CD4-positive, alpha-beta T cell treated with Interleukin-15 for 1 hour (primary cell): ENCODE data around the gene OTOG.
"Not testable (repeated sequence)": the region's sequence is repeated elsewhere in the genome, so short reads cannot be mapped to it uniquely, and the experiment has no call there.

Source experiments
- DNase-seq: peaks from one replicate; pipeline ENCODE4 v3.0.0-alpha.2; 2020

The OTOG gene

DNA sequence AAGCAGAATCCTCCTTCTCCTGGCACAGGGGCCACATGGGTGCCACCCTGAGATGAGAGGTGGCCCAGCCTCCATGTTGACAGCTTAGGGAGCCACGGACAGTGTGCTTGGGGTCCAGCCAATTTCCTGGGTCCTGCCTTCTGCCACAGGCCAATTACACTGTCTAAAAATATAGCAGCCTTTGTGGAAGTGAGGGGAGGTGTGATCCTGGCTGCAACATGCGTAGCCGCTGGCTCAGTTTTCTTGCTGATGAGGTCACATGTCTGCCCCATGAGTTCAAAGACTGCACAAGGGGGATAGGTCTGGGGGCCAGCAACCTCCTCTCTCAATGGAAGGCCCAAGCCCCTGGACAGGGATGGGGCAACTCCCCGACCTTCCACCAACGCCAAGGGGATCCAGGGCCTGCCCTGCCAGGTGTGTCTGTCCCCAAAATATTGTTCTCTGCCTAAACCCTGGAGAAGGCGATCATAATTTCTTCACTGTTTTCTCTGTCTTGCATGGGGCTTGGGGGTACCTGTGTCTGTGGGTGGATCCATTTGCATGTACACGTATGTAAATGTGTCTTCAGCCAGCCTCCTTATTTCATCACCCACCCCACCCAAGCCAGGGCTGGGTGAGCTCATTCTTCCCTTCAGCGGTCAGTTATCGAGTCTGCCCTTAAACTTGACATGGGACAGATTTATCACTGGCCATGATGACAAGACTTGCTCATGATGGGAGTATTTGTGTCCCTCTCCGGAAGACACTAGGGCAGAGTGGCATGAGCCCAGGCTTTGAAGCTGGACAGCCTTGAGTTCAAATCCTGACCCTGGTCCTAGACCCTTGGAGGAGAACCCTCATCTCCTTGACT lies 59.4 kb downstream of the OTOG start:
- no peak for DNase-seq

DNA sequence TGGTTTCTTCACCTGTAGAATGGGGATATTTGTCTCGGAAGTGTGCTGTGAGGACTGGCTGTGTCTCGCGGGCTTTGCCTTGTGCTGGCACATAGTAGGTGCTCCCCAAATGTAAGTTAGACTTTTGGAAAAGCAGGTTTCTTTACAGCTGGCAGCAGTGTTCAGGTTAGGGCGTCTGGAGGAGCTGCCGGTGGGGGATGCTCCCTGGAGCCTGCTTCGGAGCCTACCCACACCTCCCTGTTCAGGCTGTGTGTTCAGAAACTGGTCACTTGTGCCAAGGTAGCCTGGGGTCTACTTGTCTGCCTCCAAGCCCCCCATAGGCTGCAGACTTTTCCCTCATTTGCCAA lies 60.0 kb downstream of the OTOG start:
- DNase-seq, result no peak

DNA sequence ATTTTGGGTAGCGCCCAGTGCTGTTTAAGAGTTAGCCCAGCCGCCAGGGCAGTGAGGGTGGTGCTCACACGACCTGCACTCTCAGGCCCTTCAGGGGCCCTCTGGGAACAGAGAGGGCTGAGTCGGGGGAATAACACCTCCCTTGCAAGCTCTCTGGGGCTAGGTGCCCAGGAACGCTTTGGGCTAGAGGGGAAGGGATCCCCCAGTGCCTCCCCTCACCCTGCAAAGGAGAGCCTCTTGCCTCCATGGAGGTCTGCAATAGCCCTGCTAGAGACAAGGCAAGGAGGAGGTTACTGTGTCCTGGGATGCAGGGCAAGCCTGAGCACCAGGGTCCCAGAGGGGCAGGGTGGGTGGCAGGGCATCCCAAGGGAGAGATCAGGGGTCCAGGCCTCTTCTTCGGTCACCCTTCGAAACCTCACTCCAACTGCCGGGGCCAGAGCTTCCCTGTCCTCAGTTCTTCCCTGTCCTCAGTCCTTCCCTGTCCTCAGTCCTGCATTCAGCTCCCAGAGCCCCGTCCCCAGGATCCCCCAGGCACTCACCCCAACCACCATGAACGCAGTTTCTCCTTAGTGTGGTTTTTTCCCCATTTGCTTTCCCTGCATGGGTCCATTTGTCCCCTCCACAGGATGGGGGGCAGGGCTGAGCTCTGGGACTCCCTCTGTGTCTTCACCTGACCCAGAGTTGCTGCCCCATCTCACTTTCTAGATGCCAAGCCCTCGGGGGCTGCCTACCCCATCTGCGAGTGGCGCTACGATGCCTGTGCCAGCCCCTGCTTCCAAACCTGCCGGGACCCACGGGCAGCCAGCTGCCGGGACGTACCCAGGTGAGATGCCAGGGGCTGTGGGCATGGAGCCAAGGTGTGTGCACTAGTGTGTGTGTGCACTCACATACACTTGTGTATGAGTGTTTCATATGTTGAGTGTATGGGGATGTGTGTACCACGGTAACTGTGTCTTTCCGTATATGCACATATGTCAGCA lies 60.8 kb downstream of the OTOG start:
- no peak for DNase-seq

DNA sequence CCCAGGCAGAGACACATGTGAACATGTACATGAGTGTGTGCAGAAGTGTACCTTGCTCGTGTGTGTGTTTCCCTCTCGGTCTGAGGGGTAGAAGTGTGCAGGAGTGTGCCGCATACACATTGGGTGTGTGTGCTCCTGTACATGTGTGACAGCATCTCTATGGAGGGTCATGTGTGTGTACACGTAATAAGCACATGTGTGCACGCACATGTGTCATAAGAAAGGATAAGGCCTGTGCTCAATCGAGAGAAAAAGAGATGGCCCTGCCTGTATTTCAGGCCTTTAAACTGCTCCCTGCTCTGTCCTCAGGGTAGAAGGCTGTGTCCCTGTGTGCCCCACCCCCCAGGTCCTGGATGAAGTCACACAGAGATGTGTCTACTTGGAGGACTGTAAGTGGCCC lies 61.8 kb downstream of the OTOG start:
- no peak for DNase-seq

DNA sequence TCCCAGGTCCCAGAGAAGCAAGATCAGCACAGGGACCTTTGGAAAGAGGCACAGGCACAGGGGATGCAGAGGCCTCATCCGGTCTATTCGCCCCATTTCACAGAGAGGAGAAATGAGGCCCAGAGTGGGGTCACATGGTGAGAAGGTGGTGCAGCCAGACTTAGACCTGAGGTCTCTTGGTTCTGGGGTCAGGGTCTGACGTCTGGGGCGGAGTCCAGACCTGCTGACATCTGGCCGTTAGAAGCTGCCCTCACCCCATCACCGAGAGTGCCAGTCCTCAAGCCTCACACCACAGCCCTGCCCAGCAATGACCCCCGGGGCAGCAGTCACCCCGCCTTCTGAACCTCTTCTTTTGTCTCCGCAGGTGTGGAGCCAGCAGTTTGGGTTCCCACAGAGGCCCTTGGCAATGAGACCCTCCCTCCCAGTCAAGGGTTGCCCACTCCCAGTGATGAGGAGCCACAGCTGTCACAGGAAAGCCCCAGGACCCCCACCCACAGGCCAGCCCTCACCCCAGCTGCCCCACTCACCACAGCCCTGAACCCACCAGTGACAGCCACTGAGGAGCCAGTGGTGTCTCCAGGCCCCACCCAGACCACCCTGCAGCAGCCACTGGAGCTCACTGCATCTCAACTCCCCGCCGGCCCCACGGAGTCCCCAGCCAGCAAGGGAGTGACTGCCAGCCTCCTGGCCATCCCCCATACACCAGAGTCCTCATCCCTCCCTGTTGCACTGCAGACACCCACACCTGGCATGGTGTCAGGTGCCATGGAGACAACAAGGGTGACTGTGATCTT lies 62.4 kb downstream of the OTOG start:
- no peak for DNase-seq

DNA sequence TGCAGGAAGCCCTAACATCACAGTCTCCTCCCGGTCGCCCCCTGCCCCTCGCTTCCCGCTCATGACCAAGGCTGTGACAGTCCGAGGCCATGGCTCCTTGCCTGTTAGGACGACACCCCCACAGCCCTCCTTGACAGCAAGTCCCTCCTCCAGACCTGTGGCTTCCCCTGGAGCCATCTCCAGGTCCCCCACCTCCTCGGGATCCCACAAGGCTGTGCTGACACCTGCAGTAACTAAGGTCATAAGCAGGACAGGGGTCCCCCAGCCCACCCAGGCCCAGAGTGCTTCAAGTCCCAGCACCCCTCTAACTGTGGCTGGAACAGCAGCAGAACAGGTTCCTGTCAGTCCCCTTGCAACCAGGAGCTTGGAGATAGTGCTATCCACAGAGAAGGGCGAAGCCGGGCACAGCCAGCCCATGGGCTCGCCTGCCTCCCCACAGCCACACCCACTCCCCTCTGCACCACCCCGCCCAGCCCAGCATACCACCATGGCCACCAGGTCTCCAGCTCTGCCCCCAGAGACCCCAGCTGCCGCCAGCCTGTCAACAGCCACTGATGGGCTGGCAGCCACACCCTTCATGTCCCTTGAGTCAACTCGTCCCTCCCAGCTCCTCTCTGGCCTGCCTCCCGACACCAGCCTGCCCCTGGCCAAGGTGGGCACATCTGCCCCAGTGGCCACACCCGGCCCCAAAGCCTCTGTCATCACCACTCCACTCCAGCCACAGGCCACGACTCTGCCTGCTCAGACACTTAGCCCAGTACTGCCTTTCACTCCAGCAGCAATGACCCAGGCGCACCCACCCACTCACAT lies 63.2 kb downstream of the OTOG start:
- peak; percentile 14 for DNase-seq

DNA sequence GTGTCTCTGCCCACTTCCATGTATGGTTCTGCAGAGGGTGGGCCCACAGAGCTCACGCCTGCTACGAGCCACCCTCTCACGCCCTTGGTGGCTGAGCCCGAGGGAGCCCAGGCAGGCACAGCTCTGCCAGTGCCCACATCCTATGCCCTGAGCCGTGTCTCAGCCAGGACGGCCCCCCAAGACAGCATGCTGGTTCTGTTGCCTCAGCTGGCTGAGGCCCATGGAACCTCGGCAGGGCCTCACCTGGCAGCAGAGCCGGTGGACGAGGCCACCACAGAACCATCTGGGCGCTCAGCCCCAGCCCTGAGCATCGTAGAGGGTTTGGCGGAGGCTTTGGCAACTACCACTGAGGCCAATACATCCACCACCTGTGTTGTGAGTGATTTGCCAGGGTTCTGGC lies 64.0 kb downstream of the OTOG start:
- DNase-seq, result no peak

DNA sequence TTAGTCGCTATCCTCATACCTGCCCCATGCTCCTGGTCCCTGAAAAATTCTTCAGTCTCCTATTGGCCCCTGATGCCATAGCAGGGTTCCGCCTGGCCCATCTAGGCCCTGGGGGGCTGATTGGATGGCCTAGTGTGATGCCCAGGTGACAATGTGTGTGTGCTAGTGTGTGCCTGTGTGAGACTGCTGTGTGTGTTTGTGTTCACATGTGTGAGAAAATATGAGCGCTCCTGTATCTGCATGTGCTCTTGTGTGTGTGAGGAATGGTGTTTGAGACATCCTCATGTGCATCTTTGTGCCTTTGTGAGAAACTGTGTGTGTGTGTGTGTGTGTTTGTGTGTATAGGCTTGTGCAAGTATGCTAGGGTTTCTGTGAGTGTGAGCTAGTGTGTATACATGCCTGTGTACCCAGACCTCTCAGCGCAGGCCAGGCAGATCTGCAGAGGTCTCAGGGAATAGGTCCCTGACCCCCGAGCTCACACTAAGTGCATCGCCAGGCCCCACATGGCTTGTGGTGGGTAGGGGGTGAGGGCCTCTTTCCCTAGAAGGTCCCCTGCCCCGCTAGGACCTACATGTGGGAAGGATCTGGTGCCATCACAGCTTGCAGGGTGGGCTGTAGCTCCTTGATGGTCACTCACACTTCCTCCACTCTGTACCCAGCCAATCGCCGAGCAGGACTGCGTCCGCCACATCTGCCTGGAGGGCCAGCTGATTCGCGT lies 64.6 kb downstream of the OTOG start:
- no peak for DNase-seq

DNA sequence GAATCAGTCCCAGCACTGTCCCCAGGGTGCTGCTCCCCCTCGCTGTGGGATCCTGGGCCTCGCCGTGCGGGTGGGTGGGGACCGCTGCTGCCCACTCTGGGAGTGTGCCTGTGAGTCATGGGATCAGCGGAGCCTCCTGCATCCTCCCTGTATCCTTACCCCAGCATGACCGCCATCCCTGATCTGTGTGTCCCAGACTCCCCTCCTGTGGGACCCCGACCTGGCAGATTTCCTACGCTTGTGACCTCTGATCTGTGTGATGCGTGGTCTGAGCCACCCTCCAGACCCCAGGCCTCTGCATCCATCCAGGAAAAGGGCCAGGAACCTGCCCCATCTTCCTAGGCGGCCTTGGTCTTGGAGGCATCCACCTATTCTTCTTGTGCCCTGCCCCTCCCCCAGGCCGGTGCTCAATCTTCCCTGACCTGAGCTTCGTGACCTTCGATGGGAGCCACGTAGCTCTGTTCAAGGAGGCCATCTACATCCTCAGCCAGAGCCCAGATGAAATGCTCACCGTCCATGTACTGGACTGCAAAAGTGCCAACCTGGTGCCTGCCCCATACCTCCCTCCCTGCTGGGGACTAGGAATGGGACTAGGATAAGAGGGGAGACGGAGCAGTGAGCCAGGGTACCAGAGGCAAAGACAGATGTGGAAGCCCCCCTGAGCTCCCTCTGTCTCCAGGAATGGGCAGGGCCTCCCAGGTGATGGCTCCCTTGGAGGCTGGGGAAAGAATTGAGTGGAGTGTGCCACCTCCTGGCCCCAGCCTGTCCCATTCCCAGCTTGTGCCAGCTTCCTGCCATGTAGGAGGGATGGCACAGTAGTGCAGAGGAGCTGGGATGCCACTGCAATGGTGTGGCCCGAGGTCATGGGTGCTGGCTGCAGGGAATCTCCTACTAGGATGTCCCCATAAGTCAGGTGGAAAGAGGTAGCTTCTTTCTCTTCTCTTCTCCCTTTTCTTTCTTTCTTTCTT lies 65.4 kb downstream of the OTOG start:
- no peak for DNase-seq

DNA sequence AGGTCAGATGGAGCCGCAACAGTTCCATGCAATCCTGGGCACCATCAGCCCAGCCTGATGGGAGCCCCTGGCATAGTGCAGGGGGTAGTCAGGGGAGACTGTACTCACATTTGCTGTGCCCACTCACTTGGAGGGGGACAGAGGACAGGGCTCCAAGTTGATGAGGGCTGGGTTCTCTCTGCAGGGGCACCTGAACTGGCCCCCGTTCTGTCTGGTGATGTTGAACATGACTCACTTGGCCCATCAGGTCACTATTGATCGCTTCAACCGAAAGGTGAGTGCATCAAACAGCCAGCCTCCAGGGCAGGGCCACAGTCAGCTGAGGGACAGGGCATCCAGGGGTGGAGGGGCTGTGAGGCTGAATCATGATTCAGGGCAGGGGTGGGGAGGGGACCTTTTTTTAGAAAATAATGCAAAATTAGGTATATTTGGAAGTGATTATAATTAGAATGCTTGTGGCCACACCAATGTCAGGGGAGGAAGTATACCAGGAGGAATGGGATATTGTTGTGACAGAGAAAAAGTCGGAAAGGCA lies 66.4 kb downstream of the OTOG start:
- DNase-seq, result no peak

DNA sequence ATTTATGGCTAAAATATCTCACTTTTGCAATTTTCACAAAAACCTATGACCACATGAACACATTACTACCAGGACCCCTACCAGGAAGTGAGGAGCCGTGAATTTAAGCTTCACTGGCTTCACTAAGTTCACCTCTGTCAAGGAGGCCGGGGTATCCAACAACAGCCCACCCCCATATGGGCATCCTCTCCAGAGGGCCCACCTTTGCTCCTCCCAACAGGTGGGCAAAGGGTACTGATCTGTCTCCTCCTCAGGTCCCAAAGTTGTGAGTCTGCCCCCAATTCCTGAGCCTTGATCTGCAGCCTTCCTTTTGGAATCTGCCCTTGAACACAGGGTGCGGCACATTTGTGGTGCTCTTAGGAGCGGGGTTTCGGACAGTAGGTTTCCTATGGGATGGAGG lies 66.9 kb downstream of the OTOG start:
- no peak for DNase-seq

DNA sequence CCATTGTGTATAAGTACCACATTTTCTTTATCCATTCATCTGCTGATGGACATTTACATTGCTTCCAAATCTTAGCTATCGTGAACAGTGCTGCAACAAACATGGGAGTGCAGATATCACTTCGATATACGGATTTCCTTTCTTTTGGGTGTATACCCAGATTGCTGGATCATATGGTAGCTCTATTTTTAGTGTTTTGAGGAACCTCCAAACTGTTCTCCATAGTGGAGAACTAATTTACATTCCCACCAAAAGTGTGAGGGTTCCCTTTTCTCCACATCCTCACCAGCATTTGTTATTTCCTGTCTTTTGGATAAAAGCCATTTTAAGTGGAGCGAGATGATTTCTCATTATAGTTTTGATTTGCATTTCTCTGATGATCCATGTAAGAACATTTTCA lies 75.7 kb downstream of the OTOG start:
- DNase-seq, result not testable (repeated sequence)

DNA sequence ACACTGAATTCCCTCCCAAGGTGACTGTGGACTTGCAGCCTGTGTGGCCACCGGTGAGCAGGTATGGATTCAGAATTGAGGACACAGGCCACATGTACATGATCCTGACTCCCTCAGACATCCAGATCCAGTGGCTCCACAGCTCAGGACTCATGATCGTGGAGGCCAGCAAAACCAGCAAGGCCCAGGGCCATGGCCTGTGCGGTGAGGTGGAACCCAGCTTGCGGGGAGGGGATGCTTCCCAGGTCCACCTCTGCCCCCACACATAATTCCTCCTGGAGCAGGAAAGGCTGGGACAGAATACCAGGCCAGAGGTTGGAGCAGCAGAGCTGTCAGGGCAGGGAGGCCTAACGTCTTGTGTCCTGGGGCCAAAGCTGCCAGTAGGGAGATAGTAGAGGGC lies 82.1 kb downstream of the OTOG start:
- no peak for DNase-seq

DNA sequence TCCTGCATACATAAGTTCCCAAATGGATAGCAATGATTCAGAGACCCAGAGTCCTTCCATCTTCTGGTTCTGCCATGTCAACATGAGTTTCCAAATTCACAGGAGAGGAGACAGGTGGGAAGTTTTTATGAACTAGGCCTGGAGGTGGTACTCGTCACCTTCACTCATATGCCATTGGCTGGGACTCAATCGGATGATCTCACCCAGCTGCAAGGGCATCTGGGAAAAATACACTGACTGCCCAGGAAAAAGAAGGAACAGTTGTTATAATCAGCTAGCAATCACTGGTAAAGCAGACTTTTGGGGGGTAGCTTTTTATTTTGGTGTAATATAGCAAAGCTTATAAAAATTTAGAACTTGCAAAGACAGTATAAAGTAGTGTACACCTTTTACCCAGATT lies 83.9 kb downstream of the OTOG start:
- DNase-seq, result no peak

DNA sequence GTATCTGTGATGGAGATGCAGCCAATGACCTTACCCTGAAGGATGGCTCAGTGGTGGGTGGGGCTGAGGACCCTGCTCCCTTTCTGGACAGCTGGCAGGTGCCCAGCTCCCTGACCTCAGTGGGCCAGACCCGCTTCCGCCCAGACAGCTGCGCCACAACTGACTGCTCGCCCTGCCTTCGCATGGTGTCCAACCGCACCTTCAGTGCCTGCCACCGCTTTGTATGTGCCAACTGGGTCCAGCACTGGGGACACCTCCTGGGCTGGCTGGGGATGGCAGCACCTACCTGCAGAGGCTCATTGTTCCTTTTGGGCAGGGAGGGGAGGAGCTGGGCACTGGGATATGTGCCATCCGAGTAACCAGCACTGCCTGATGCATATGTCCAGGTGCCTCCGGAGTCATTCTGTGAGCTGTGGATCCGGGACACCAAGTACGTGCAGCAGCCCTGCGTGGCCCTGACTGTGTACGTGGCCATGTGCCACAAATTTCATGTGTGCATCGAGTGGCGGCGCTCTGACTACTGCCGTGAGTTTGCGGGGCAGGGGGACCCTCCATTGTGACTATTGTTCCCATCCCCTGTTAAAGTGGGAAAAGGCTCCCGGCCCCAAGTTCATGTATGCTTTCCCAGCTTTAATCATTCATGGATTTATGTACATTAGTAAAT lies 84.8 kb downstream of the OTOG start:
- DNase-seq, result no peak

DNA sequence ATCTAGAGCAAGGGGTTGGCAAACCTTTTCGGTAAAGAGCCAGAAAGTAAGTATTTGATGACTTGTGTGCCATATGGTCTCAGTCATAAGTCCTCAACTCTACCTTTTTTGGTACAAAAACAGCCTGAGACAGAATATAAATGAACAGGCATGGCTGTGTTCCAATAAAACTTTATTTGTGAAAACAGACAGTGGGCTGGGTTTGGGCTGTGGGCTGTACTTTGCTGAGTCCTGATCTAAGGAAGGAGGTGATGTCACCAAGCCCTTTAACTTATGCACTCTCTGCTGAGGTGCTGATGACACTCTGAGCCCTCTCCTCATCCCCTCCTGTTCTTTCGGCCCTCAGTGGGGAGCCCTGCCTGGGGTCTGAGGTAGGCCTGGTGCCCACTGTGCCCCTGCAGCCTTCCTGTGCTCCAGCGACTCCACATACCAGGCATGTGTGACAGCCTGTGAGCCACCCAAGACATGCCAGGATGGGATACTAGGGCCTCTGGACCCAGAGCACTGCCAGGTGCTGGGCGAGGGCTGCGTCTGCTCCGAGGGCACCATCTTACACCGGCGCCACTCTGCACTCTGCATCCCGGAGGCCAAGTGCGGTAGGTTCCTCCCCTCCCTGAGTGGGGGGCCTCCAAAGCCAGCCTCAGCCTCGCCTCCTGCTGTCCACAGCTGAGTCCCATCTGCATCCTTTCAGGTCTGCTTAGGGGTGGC lies 86.4 kb downstream of the OTOG start:
- no peak for DNase-seq

DNA sequence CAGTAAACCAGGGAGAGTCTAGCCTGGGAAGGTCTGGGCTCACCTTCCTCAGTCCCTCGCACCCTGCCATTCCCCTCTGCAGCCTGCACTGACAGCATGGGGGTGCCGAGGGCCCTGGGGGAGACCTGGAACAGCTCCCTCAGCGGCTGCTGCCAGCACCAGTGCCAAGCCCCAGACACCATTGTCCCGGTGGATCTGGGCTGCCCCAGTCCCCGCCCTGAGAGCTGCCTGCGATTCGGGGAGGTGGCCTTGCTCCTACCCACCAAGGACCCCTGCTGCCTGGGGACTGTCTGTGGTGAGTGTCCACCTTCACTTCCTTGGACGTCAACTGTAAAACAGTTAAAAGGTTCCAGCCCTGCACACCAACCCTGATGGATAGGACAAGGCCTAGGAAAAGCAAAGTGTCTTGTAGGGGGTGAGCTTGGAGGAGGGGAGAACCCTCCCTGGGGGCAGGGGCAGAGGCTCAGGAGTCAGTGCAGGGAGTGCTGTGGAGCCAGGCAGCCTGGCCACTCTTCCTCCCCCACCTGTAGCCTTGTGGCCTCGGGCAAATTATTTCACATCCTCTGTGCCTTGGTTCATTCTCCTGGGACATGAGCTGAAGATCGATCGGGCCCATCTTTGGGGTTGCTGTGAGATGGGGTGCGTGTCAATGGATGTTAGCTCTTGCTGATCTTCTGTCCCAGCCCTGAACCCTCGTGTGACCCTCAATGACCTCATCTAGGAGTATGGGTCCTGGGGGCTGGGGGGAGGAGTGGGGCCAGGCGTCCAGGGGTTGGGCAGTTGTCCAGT lies 87.1 kb downstream of the OTOG start:
- no peak for DNase-seq
